ENCODE measurements around the gene PRCC. TPM values are rescaled to one million over a fixed set of nuclear protein-coding genes. Genes with fewer than 3 reads are reported as not detected.

PRCC gene
- total RNA-seq, 4 donors from 2014 or later, result 33.4 to 41.0 (median 33.9) TPM

GRCh38 chr1:156744786-156745419, 22.4 kb upstream of the PRCC start:
- 71% methylated on average over 4 of the region's 14 CpGs; no CpG with 5 or more reads in 1 of the 2 donors for WGBS, 2 donors (ENCODE audit: low coverage in 1 of 2)
- ATAC-seq, result no peak
- Histone ChIP-seq H3K9me3 (no peaks in the 10 kb centered on the region), H3K4me1 (peaks cover 3 to 70% (median 37%) of the 10 kb centered on the region in 3 donors), H3K27me3 (no peaks in the 10 kb centered on the region), H3K27ac (peak overlapping the region in 3 of 4 donors; percentile 98 to 100 (median 99)), H3K36me3 (peaks cover 0 to 37% of the 10 kb centered on the region in 2 donors), H3K4me3 (no peak overlapping the region)
- TF ChIP-seq POLR2AphosphoS5 (IDR thresholded peaks at IDR 0.05) (no peak), POLR2A (IDR thresholded peaks at IDR 0.05) (no peak), EP300 (IDR thresholded peaks at IDR 0.05) (no peak), CTCF (IDR thresholded peaks at IDR 0.05) (no peak)

- peaks cover 3 to 69% (median 32%) of the 10 kb centered on the region in 3 donors for H3K4me1 ChIP-seq
- H3K27me3 ChIP-seq, result no peaks in the 10 kb centered on the region
- H3K9me3 ChIP-seq, result no peaks in the 10 kb centered on the region
- peak overlapping the region; percentile 92 to 100 (median 98) for H3K27ac ChIP-seq
- H3K36me3 ChIP-seq, result peaks cover 0 to 37% of the 10 kb centered on the region in 2 donors
- H3K4me3 ChIP-seq, result peak overlapping the region in 1 of 2 donors; percentile 98
- TF ChIP-seq CTCF (IDR thresholded peaks at IDR 0.05), result no peak
- no peak for TF ChIP-seq EP300 (IDR thresholded peaks at IDR 0.05)
- TF ChIP-seq POLR2AphosphoS5 (IDR thresholded peaks at IDR 0.05), result no peak
- TF ChIP-seq POLR2A (IDR thresholded peaks at IDR 0.05), result no peak
- WGBS, 2 donors (ENCODE audit: low coverage in 1 of 2), result 25 to 52% methylated on average over 2 to 3 of the region's 3 CpGs
- no peak for ATAC-seq
Measured at GRCh38 chr1:156745881-156746280, 21.5 kb upstream of the PRCC start.

GRCh38 chr1:156746406-156746727, 21.0 kb upstream of the PRCC start:
- H3K27ac ChIP-seq, result peak overlapping the region; percentile 92 to 100 (median 98)
- H3K4me3 ChIP-seq, result peak overlapping the region; percentile 48 to 98
- H3K27me3 ChIP-seq, result no peaks in the 10 kb centered on the region
- H3K9me3 ChIP-seq, result no peaks in the 10 kb centered on the region
- no peak for ATAC-seq
- H3K36me3 ChIP-seq, result peaks cover 0 to 37% of the 10 kb centered on the region in 2 donors
- 80% methylated on average over 2 of the region's 9 CpGs; no CpG with 5 or more reads in 1 of the 2 donors for WGBS, 2 donors (ENCODE audit: low coverage in 1 of 2)
- TF ChIP-seq CTCF (IDR thresholded peaks at IDR 0.05), result no peak
- TF ChIP-seq POLR2A (IDR thresholded peaks at IDR 0.05), result no peak
- TF ChIP-seq EP300 (IDR thresholded peaks at IDR 0.05), result no peak
- TF ChIP-seq POLR2AphosphoS5 (IDR thresholded peaks at IDR 0.05), result no peak
- H3K4me1 ChIP-seq, result peaks cover 3 to 67% (median 32%) of the 10 kb centered on the region in 3 donors

- Histone ChIP-seq H3K36me3 (peaks cover 0 to 34% of the 10 kb centered on the region in 2 donors), H3K4me1 (peaks cover 3 to 61% (median 32%) of the 10 kb centered on the region in 3 donors), H3K27ac (peak overlapping the region; percentile 92 to 100 (median 98)), H3K9me3 (no peaks in the 10 kb centered on the region), H3K4me3 (peak overlapping the region; percentile 48 to 98), H3K27me3 (no peaks in the 10 kb centered on the region)
- TF ChIP-seq EP300 (IDR thresholded peaks at IDR 0.05), result no peak
- peak; percentile 20 to 28 for TF ChIP-seq POLR2A (IDR thresholded peaks at IDR 0.05)
- TF ChIP-seq POLR2AphosphoS5 (IDR thresholded peaks at IDR 0.05), result peak; percentile 58
- TF ChIP-seq CTCF (IDR thresholded peaks at IDR 0.05), result peak in 1 of 4 experiments; percentile 29
- 0 to 5% methylated on average over 1 to 6 of the region's 29 CpGs for WGBS, 2 donors (ENCODE audit: low coverage in 1 of 2)
- peak; percentile 77 for ATAC-seq
Measured at GRCh38 chr1:156746728-156747631, 20.4 kb upstream of the PRCC start.
